ENCODE results near the gene EPB41L4A. TPM values are rescaled to one million over a fixed set of nuclear protein-coding genes. Genes with fewer than 3 reads are reported as not detected.

EPB41L4A gene
- total RNA-seq, 1 experiment from 2014 or later, result 5.2 TPM

DNA sequence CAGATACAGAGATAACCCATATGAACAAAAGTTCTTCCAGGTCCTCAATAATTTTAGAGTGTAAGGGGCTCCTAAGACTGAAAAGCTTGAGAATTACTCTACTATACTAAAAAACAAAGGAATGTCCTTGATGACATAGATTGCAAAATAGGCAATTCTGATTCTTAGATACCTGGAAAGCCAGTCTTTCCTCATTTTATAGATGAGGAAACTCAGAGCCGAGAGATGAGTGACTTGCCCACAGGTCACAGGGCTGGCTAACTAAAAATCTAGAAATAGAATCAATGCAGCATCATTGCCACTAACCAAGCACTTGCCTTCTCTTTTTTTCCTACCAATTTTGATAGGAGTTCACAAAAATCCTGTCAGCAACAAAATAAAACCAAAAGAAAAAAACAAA is 101.2 kb downstream of the EPB41L4A start:
- Mint-ChIP-seq H3K36me3 (no peaks in the 10 kb centered on the region), H3K4me1 (peaks cover 12% of the 10 kb centered on the region), H3K27me3 (ENCODE audit: low read depth) (no peaks in the 10 kb centered on the region), H3K27ac (no peak overlapping the region), H3K4me3 (no peak overlapping the region), H3K9me3 (no peaks in the 10 kb centered on the region)
- no peak for DNase-seq (ENCODE audit: low spot score)
- POLR2A ChIA-PET, result no interaction called here
- TF ChIP-seq, protein P1, sequence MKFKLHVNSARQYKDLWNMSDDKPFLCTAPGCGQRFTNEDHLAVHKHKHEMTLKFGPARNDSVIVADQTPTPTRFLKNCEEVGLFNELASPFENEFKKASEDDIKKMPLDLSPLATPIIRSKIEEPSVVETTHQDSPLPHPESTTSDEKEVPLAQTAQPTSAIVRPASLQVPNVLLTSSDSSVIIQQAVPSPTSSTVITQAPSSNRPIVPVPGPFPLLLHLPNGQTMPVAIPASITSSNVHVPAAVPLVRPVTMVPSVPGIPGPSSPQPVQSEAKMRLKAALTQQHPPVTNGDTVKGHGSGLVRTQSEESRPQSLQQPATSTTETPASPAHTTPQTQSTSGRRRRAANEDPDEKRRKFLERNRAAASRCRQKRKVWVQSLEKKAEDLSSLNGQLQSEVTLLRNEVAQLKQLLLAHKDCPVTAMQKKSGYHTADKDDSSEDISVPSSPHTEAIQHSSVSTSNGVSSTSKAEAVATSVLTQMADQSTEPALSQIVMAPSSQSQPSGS (CRISPR knock-in tag; IDR thresholded peaks at IDR 0.05; ENCODE audit: borderline replicate concordance, low read depth), result no peak
- TF ChIP-seq, protein P2, sequence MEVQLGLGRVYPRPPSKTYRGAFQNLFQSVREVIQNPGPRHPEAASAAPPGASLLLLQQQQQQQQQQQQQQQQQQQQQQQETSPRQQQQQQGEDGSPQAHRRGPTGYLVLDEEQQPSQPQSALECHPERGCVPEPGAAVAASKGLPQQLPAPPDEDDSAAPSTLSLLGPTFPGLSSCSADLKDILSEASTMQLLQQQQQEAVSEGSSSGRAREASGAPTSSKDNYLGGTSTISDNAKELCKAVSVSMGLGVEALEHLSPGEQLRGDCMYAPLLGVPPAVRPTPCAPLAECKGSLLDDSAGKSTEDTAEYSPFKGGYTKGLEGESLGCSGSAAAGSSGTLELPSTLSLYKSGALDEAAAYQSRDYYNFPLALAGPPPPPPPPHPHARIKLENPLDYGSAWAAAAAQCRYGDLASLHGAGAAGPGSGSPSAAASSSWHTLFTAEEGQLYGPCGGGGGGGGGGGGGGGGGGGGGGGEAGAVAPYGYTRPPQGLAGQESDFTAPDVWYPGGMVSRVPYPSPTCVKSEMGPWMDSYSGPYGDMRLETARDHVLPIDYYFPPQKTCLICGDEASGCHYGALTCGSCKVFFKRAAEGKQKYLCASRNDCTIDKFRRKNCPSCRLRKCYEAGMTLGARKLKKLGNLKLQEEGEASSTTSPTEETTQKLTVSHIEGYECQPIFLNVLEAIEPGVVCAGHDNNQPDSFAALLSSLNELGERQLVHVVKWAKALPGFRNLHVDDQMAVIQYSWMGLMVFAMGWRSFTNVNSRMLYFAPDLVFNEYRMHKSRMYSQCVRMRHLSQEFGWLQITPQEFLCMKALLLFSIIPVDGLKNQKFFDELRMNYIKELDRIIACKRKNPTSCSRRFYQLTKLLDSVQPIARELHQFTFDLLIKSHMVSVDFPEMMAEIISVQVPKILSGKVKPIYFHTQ (CRISPR knock-in tag; IDR thresholded peaks at IDR 0.05), result no peak
- no peak for TF ChIP-seq ZNF121 (CRISPR knock-in tag; IDR thresholded peaks at IDR 0.05)
- TF ChIP-seq MXD4 (CRISPR knock-in tag; IDR thresholded peaks at IDR 0.05; ENCODE audit: borderline replicate concordance), result no peak
- TF ChIP-seq, protein P3, sequence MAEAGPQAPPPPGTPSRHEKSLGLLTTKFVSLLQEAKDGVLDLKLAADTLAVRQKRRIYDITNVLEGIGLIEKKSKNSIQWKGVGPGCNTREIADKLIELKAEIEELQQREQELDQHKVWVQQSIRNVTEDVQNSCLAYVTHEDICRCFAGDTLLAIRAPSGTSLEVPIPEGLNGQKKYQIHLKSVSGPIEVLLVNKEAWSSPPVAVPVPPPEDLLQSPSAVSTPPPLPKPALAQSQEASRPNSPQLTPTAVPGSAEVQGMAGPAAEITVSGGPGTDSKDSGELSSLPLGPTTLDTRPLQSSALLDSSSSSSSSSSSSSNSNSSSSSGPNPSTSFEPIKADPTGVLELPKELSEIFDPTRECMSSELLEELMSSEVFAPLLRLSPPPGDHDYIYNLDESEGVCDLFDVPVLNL (CRISPR knock-in tag; IDR thresholded peaks at IDR 0.05; ENCODE audit: borderline replicate concordance, low read depth), result no peak
- TF ChIP-seq FOXP1 (CRISPR knock-in tag; IDR thresholded peaks at IDR 0.05; ENCODE audit: borderline replicate concordance), result no peak
- TF ChIP-seq ZBTB21 (CRISPR knock-in tag; IDR thresholded peaks at IDR 0.05; ENCODE audit: borderline replicate concordance), result no peak
- no peak for TF ChIP-seq NFE2L1 (CRISPR knock-in tag; IDR thresholded peaks at IDR 0.05)
- TF ChIP-seq JUN (CRISPR knock-in tag; IDR thresholded peaks at IDR 0.05), result no peak
- TF ChIP-seq ZNF671 (CRISPR knock-in tag; IDR thresholded peaks at IDR 0.05), result no peak
- no peak for TF ChIP-seq NR2C2 (CRISPR knock-in tag; IDR thresholded peaks at IDR 0.05)
- TF ChIP-seq, protein P4, sequence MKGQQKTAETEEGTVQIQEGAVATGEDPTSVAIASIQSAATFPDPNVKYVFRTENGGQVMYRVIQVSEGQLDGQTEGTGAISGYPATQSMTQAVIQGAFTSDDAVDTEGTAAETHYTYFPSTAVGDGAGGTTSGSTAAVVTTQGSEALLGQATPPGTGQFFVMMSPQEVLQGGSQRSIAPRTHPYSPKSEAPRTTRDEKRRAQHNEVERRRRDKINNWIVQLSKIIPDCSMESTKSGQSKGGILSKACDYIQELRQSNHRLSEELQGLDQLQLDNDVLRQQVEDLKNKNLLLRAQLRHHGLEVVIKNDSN (CRISPR knock-in tag; IDR thresholded peaks at IDR 0.05), result no peak
- TF ChIP-seq, protein P5, sequence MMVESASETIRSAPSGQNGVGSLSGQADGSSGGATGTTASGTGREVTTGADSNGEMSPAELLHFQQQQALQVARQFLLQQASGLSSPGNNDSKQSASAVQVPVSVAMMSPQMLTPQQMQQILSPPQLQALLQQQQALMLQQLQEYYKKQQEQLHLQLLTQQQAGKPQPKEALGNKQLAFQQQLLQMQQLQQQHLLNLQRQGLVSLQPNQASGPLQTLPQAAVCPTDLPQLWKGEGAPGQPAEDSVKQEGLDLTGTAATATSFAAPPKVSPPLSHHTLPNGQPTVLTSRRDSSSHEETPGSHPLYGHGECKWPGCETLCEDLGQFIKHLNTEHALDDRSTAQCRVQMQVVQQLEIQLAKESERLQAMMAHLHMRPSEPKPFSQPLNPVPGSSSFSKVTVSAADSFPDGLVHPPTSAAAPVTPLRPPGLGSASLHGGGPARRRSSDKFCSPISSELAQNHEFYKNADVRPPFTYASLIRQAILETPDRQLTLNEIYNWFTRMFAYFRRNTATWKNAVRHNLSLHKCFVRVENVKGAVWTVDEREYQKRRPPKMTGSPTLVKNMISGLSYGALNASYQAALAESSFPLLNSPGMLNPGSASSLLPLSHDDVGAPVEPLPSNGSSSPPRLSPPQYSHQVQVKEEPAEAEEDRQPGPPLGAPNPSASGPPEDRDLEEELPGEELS (CRISPR knock-in tag; IDR thresholded peaks at IDR 0.05), result no peak
- TF ChIP-seq JAZF1 (CRISPR knock-in tag; IDR thresholded peaks at IDR 0.05), result no peak
- no peak for TF ChIP-seq ZNF317 (CRISPR knock-in tag; IDR thresholded peaks at IDR 0.05; ENCODE audit: borderline replicate concordance, low read depth)
- TF ChIP-seq TCF7 (CRISPR knock-in tag; IDR thresholded peaks at IDR 0.05; ENCODE audit: low read depth), result no peak
- TF ChIP-seq IRF2 (CRISPR knock-in tag; IDR thresholded peaks at IDR 0.05; ENCODE audit: borderline replicate concordance, low read depth), result no peak
- no peak for ATAC-seq
- CTCF ChIA-PET, result interaction anchor here (1.7 kb wide), 1 partner anchor 103 kb away, joined by 7 read pairs; no protein-coding TSS in a partner anchor

DNA sequence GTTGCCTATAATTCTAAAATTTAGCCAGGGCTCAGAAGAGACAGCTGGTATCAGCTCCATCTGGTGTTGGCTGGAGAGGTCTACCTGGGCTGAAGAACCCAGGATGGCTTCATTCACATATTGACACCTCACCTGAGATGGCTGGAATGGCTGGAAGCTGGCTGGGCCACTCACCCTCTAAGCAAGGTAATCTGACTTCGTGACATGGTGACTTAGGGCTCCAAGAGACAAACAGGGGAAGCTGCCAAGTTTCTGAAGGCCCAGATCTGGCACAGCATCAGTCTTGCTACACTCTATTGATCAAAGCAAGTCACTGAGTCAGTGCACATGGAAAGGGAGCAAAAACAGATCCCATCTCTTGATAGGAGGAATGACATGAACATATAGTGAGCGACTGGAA is 102.3 kb downstream of the EPB41L4A start:
- ChIA-PET CTCF (interaction anchor here (1.0 to 1.2 kb wide), 2 partner anchors 103 to 176 kb away, joined by 3 read pairs; no protein-coding TSS in a partner anchor), POLR2A (no interaction called here)
- Mint-ChIP-seq H3K9me3 (no peaks in the 10 kb centered on the region), H3K4me1 (peaks cover 22% of the 10 kb centered on the region), H3K36me3 (no peaks in the 10 kb centered on the region), H3K27ac (no peak overlapping the region), H3K27me3 (ENCODE audit: low read depth) (no peaks in the 10 kb centered on the region), H3K4me3 (no peak overlapping the region)
- ATAC-seq (peak; percentile 39; the same call in 1 of the 2 replicates), DNase-seq (ENCODE audit: low spot score) (no peak)
- TF ChIP-seq, protein P6, sequence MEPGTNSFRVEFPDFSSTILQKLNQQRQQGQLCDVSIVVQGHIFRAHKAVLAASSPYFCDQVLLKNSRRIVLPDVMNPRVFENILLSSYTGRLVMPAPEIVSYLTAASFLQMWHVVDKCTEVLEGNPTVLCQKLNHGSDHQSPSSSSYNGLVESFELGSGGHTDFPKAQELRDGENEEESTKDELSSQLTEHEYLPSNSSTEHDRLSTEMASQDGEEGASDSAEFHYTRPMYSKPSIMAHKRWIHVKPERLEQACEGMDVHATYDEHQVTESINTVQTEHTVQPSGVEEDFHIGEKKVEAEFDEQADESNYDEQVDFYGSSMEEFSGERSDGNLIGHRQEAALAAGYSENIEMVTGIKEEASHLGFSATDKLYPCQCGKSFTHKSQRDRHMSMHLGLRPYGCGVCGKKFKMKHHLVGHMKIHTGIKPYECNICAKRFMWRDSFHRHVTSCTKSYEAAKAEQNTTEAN (CRISPR knock-in tag; IDR thresholded peaks at IDR 0.05), result no peak
- TF ChIP-seq, protein P1 (CRISPR knock-in tag; IDR thresholded peaks at IDR 0.05; ENCODE audit: borderline replicate concordance, low read depth), result no peak
- TF ChIP-seq NFATC4 (CRISPR knock-in tag; IDR thresholded peaks at IDR 0.05) (no peak), ZBTB21 (CRISPR knock-in tag; IDR thresholded peaks at IDR 0.05; ENCODE audit: borderline replicate concordance) (no peak), ZNF671 (CRISPR knock-in tag; IDR thresholded peaks at IDR 0.05) (no peak), NFYB (CRISPR knock-in tag; conservative IDR thresholded peaks at IDR 0.05; ENCODE audit: low read depth) (no peak)
- TF ChIP-seq, protein P2 (CRISPR knock-in tag; IDR thresholded peaks at IDR 0.05), result no peak
